Naive thymus-derived CD8-positive, alpha-beta T cell (primary cell): ENCODE data around the gene ZNF366. TPM values are rescaled to one million over a fixed set of nuclear protein-coding genes. Genes with fewer than 3 reads are reported as not detected.
A peak's percentile ranks its signal among the peaks of the same experiment; 100 is the strongest.

Experiments
- ATAC-seq, 2 donors: fragments of 150-1000 bp; cut with Tn5 transposase in 1 of 2; sonication (Bioruptor Pico), chemical (Tn5 transposase) in 1 of 2; 1 replicate in 1 of 2; 2 replicates in 1 of 2; pipeline ENCODE4 v1.10.0; 2021; ENCODE audit warnings: mild to moderate bottlenecking in 2 of 2, moderate library complexity in 2 of 2
- POLR2A ChIA-PET: fragments of 350-600 bp; sonication (Branson Sonifier 250); formaldehyde crosslinking; loops from one replicate; lab custom pipeline; 2021; ENCODE audit warnings: antibody characterized with exemption; lab: Charles Lee
- DNase-seq, 10 donors: peaks; one replicate each; pipeline versions ENCODE4 v3.0.0 to v3.0.0-alpha.2; 2020 to 2022
- H3K27ac Mint-ChIP-seq, 10 donors: one replicate each; pipeline ENCODE4 v1.8.0; 2020 to 2022; ENCODE audit warnings: mild to moderate bottlenecking in 10 of 10, mixed read lengths in 10 of 10, moderate library complexity in 4 of 10, inconsistent platforms in 1 of 10
- H3K27me3 Mint-ChIP-seq, 5 donors: one replicate each; pipeline ENCODE4 v1.8.0; 2021 to 2022; ENCODE audit warnings: mixed read lengths in 5 of 5
- H3K36me3 Mint-ChIP-seq, 3 donors: one replicate each; pipeline ENCODE4 v1.8.0; 2020 to 2022; ENCODE audit warnings: mixed read lengths in 3 of 3, mild to moderate bottlenecking in 2 of 3, inconsistent platforms in 1 of 3
- H3K4me1 Mint-ChIP-seq, 4 donors: one replicate each; pipeline ENCODE4 v1.8.0; 2021 to 2022; ENCODE audit warnings: mixed read lengths in 4 of 4
- H3K4me3 Mint-ChIP-seq, 10 donors: one replicate each; pipeline ENCODE4 v1.8.0; 2020 to 2022; ENCODE audit warnings: mild to moderate bottlenecking in 10 of 10, mixed read lengths in 10 of 10, moderate library complexity in 6 of 10, inconsistent platforms in 1 of 10
- H3K9me3 Mint-ChIP-seq, 9 donors: one replicate each; pipeline ENCODE4 v1.8.0; 2020 to 2022; ENCODE audit warnings: mixed read lengths in 9 of 9, mild to moderate bottlenecking in 3 of 9, inconsistent platforms in 1 of 9, moderate library complexity in 1 of 9
- polyA plus RNA-seq, 3 donors: library from polyadenylated mRNA; unstranded; fragments of 300-500 nt; fragmentation: Illumina TruSeq; gene quantifications; one replicate each; pipeline ENCODE4 v1.2.3, GENCODE V29; 2021
- total RNA-seq, 8 experiments: library from RNA in 2 of 8; stranded (reverse) in 2 of 8; gene quantifications; one replicate each; pipeline ENCODE4 v1.2.3 and lab custom pipeline; 2021 to 2026

ZNF366 gene
- not detected for total RNA-seq
- not detected for polyA plus RNA-seq
- 0 to 0.09 (median 0) reads per million in 6 experiments for total RNA-seq (lab: John Stamatoyannopoulos, UW)

GRCh38 chr5:72507231-72507906 lies at the start of gene ZNF366:
ZNF366 (minus strand) TSS chr5:72507410; CDS start chr5:72461496, 45,914 bp downstream.
- peak within 1 kb of the TSS in 1 of 10 donors; percentile 54 for H3K27ac Mint-ChIP-seq
- H3K4me3 Mint-ChIP-seq, result no peak within 1 kb of the TSS
- no peak for DNase-seq
- POLR2A ChIA-PET, result no interaction called here
- H3K4me1 Mint-ChIP-seq, result peaks cover 0 to 21% (median 1%) of the 10 kb centered on the region in 4 donors
- peaks cover 6 to 42% (median 21%) of the 10 kb centered on the region in 5 donors for H3K27me3 Mint-ChIP-seq
- no peaks in the 10 kb centered on the region for H3K36me3 Mint-ChIP-seq
- H3K9me3 Mint-ChIP-seq, result no peaks in the 10 kb centered on the region
- no peak for ATAC-seq

- Mint-ChIP-seq H3K4me1 (peaks cover 8 to 15% (median 11%) of the 10 kb centered on the region in 4 donors), H3K4me3 (peak overlapping the region; percentile 79 to 89 (median 83)), H3K27me3 (peaks cover 26 to 67% (median 43%) of the 10 kb centered on the region in 5 donors), H3K9me3 (peaks cover 0 to 2% (median 0%) of the 10 kb centered on the region in 9 donors), H3K36me3 (no peaks in the 10 kb centered on the region), H3K27ac (peak overlapping the region in 7 of 10 donors; percentile 1 to 77 (median 30))
- POLR2A ChIA-PET, result no interaction called here
- ATAC-seq (peak; percentile 76 to 77), DNase-seq (peak in 7 of 10 donors; percentile 1 to 61 (median 15))
Measured at GRCh38 chr5:72556351-72557166, 49.3 kb upstream of the ZNF366 start.

GRCh38 chr5:72555871-72556270 lies 48.7 kb upstream of the ZNF366 start:
- no peaks in the 10 kb centered on the region for H3K36me3 Mint-ChIP-seq
- DNase-seq, result no peak
- POLR2A ChIA-PET, result no interaction called here
- no peak for ATAC-seq
- H3K4me3 Mint-ChIP-seq, result peak overlapping the region; percentile 79 to 86 (median 83)
- peak overlapping the region in 1 of 10 donors; percentile 4 for H3K27ac Mint-ChIP-seq
- peaks cover 25 to 62% (median 40%) of the 10 kb centered on the region in 5 donors for H3K27me3 Mint-ChIP-seq
- peaks cover 8 to 15% (median 11%) of the 10 kb centered on the region in 4 donors for H3K4me1 Mint-ChIP-seq
- H3K9me3 Mint-ChIP-seq, result peaks cover 0 to 2% (median 0%) of the 10 kb centered on the region in 9 donors

GRCh38 chr5:72554897-72555296 lies 47.7 kb upstream of the ZNF366 start:
- Mint-ChIP-seq H3K4me3 (no peak overlapping the region), H3K4me1 (peaks cover 8 to 15% (median 11%) of the 10 kb centered on the region in 4 donors), H3K36me3 (no peaks in the 10 kb centered on the region), H3K9me3 (peaks cover 0 to 2% (median 0%) of the 10 kb centered on the region in 9 donors), H3K27me3 (peaks cover 32 to 71% (median 46%) of the 10 kb centered on the region in 5 donors), H3K27ac (no peak overlapping the region)
- POLR2A ChIA-PET, result no interaction called here
- ATAC-seq (no peak), DNase-seq (no peak)

GRCh38 chr5:72552041-72552557 lies 44.9 kb upstream of the ZNF366 start:
- Mint-ChIP-seq H3K9me3 (peaks cover 2 to 22% (median 8%) of the 10 kb centered on the region in 9 donors), H3K4me1 (peaks cover 5 to 11% (median 9%) of the 10 kb centered on the region in 4 donors), H3K4me3 (no peak overlapping the region), H3K27ac (no peak overlapping the region), H3K27me3 (peaks cover 35 to 60% (median 38%) of the 10 kb centered on the region in 5 donors), H3K36me3 (peaks cover 0 to 12% (median 0%) of the 10 kb centered on the region in 3 donors)
- ATAC-seq, result no peak
- DNase-seq, result no peak
- POLR2A ChIA-PET, result no interaction called here

GRCh38 chr5:72550595-72550994 lies 43.4 kb upstream of the ZNF366 start:
- Mint-ChIP-seq H3K4me1 (no peaks in the 10 kb centered on the region), H3K9me3 (peaks cover 4 to 31% (median 16%) of the 10 kb centered on the region in 9 donors), H3K27me3 (peaks cover 27 to 44% (median 31%) of the 10 kb centered on the region in 5 donors)

GRCh38 chr5:72543811-72544210 lies 36.6 kb upstream of the ZNF366 start:
- H3K36me3 Mint-ChIP-seq, result peaks cover 0 to 13% (median 0%) of the 10 kb centered on the region in 3 donors
- H3K9me3 Mint-ChIP-seq, result peaks cover 10 to 48% (median 19%) of the 10 kb centered on the region in 9 donors
- no peaks in the 10 kb centered on the region for H3K4me1 Mint-ChIP-seq
- no peak overlapping the region for H3K4me3 Mint-ChIP-seq
- peaks cover 0 to 7% (median 2%) of the 10 kb centered on the region in 5 donors for H3K27me3 Mint-ChIP-seq
- no peak for DNase-seq
- ATAC-seq, result no peak
- no peak overlapping the region for H3K27ac Mint-ChIP-seq
- POLR2A ChIA-PET, result no interaction called here

More at GRCh38 chr5:72550595-72550994, 43.4 kb upstream of the ZNF366 start:
- ATAC-seq, result no peak
- peaks cover 0 to 13% (median 0%) of the 10 kb centered on the region in 3 donors for H3K36me3 Mint-ChIP-seq
- POLR2A ChIA-PET, result no interaction called here
- no peak for DNase-seq
- H3K27ac Mint-ChIP-seq, result no peak overlapping the region
- no peak overlapping the region for H3K4me3 Mint-ChIP-seq

- H3K36me3 Mint-ChIP-seq, result peaks cover 0 to 10% (median 0%) of the 10 kb centered on the region in 3 donors
- DNase-seq (no peak), ATAC-seq (no peak)
- no peaks in the 10 kb centered on the region for H3K4me1 Mint-ChIP-seq
- peaks cover 10 to 48% (median 17%) of the 10 kb centered on the region in 9 donors for H3K9me3 Mint-ChIP-seq
- H3K27ac Mint-ChIP-seq, result no peak overlapping the region
- no peak overlapping the region for H3K4me3 Mint-ChIP-seq
- POLR2A ChIA-PET, result no interaction called here
- peaks cover 0 to 7% (median 2%) of the 10 kb centered on the region in 5 donors for H3K27me3 Mint-ChIP-seq
Measured at GRCh38 chr5:72543365-72543764, 36.2 kb upstream of the ZNF366 start.

- Mint-ChIP-seq H3K27ac (no peak overlapping the region), H3K27me3 (peaks cover 2 to 6% (median 4%) of the 10 kb centered on the region in 5 donors), H3K36me3 (peaks cover 0 to 7% (median 0%) of the 10 kb centered on the region in 3 donors), H3K4me3 (no peak overlapping the region), H3K4me1 (no peaks in the 10 kb centered on the region), H3K9me3 (peaks cover 5 to 47% (median 11%) of the 10 kb centered on the region in 9 donors)
- DNase-seq, result no peak
- ATAC-seq, result no peak
- POLR2A ChIA-PET, result no interaction called here
Measured at GRCh38 chr5:72542695-72543094, 35.5 kb upstream of the ZNF366 start.

- peak overlapping the region in 1 of 10 donors; percentile 30 for H3K4me3 Mint-ChIP-seq
- H3K27ac Mint-ChIP-seq, result no peak overlapping the region
- DNase-seq, result no peak
- peaks cover 2 to 9% (median 5%) of the 10 kb centered on the region in 5 donors for H3K27me3 Mint-ChIP-seq
- H3K36me3 Mint-ChIP-seq, result no peaks in the 10 kb centered on the region
- POLR2A ChIA-PET, result no interaction called here
- no peaks in the 10 kb centered on the region for H3K4me1 Mint-ChIP-seq
- no peak for ATAC-seq
- H3K9me3 Mint-ChIP-seq, result peaks cover 0 to 37% (median 10%) of the 10 kb centered on the region in 9 donors
Measured at GRCh38 chr5:72541501-72542225, 34.5 kb upstream of the ZNF366 start.

- Mint-ChIP-seq H3K27me3 (peaks cover 2 to 9% (median 5%) of the 10 kb centered on the region in 5 donors), H3K9me3 (peaks cover 0 to 30% (median 8%) of the 10 kb centered on the region in 9 donors), H3K36me3 (no peaks in the 10 kb centered on the region), H3K27ac (no peak overlapping the region), H3K4me3 (no peak overlapping the region), H3K4me1 (no peaks in the 10 kb centered on the region)
- POLR2A ChIA-PET, result no interaction called here
- no peak for ATAC-seq
- no peak for DNase-seq
Measured at GRCh38 chr5:72540759-72541438, 33.7 kb upstream of the ZNF366 start.
